GM21786 (cell line): Measurements from ENCODE around the gene EME2.

Source experiments
- ATAC-seq: cut with Tn5 transposase; IDR thresholded peaks from one replicate; pipeline ENCODE4 v1.9.1; 2021; ENCODE audit not compliant: unreplicated experiment

The EME2 gene

GRCh38 chr16:1745181-1745899 is 27.3 kb upstream of the EME2 start:
- no peak for ATAC-seq

- no peak for ATAC-seq
Measured at GRCh38 chr16:1745900-1746692, 26.5 kb upstream of the EME2 start.

DNA sequence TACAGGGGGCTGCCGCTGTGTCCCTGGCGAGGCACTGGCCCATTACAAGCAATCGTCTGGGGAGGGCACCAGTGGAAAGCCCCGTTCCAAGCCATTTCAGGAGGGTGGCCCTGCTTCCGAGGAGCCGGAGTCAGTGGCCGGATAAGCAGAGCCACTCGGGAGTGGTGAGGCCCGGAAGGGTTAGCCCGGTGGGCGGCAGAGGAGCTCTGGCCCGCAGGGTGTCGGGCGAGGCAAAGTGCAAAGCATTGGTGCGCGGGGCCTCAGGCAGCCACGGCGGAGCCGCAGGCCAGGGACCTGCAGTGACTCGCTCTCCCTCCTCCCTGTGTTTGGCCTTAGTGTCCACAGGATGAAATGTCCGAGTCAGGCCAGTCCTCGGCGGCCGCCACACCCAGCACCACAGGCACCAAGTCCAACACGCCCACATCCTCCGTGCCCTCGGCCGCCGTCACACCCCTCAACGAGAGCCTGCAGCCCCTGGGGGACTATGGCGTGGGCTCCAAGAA is 25.9 kb upstream of the EME2 start:
- no peak for ATAC-seq

DNA sequence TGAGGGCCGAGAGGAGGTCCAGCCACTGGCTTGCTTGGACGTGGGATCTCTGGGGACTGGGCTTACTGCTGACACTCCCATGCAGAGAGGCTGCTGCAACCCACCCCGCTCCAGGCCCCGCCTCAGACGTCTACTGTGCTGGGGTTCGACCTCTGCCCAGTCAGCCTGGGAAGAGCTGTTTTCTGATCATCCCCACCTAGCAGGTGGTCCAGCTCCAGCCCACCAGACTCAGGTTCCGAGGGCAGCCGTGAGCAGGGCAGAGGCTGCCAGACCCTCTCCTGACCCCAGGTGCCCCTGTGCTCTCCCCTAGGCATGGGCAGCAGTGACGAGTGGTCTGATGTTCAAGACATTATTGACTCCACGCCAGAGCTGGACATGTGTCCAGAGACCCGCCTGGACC is 24.7 kb upstream of the EME2 start:
- no peak for ATAC-seq

- ATAC-seq, result no peak
Measured at GRCh38 chr16:1749152-1750117, 23.2 kb upstream of the EME2 start.

DNA sequence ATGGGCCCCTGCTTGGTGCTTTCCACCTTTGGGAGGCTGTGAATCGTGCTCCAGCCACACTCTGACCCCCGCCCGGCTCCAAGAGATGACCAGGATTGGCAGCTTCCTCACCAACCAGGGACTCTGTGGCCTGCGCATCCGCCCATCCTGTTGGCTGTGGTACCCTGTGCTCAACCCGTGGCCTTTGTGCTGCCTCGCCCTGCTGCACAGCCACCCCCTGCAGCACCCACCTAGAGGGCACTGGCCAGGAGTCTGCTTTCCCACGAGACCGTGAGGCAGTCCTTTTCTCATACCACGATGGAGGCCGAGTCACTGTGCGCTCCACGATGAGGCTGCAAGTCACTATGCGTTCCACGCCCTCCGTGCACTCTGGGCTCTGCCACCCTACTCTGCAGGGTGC is 20.7 kb upstream of the EME2 start:
- no peak for ATAC-seq

DNA sequence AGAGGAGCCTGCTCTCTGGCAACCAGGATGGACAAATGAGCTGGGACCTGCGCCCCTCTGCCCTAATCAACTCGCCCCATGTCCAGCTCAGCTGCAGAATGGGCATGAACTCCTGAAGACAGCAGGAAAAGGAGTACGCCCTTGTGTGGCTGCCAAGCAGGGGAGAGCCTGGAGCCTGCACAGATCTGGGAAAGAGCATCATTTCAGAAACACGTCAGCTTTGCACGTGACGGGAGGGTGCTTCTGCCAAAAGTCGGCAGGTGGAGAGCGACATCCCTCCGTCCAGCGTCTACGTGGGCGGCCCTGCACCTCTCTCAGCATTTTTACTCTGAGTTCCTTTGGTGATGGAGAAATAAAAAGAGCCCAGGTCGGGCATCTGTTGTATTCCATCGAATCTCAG is 19.8 kb upstream of the EME2 start:
- ATAC-seq, result no peak

DNA sequence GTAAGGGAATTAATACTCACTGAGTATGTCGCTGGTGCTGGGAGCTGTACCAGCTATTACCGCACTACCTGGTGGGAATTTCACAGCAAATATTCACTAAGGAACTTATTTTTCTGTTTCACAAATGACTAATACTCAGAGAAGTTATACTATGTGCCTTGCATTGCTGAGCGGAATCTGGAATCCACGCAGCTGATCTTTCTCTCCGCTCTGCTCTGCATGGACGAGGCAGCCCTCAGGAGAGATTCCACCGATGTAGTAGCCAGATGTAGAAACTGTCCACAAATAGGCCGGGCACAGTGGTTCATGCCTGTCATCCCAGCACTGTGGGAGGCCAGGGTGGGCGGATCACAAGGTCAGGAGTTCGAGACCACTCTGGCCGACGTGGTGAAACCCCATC is 18.4 kb upstream of the EME2 start:
- ATAC-seq, result no peak

DNA sequence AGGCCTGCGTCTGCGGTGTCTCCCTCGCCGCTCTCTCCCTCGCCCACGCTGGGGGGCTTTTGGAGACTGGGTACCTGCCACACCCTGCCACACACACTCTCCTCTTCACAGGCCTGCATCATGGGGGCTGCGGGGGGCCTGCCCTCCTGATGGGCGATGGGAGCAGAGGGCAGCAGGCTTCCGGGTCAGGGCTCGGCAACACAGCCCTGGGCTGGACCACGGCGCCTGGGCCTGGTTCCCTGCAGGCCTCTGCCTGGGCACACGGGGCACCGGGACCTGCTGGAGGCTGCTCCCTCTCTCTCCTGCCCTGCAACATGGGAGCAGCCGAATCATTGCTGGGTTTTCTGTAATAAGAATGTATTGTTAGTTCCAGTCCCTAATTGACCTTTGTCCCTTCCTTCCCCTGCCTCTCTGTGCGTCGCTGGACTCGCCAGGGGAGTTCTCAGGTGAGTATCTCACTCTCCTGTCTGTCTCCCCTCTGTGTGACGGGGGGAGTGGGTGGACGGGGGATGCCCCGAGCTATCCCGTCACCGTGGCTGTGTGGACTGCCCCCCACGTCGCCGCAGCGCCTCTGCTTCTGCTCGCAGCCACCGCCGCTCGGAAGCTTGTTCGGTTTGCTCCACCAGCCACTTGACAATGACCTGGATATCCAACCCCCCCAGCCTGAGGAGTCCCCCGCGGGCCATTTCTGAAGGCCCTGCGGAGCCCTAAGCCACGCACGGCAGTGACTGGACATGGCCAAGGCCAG is 14.7 kb upstream of the EME2 start:
- ATAC-seq, result no peak

DNA sequence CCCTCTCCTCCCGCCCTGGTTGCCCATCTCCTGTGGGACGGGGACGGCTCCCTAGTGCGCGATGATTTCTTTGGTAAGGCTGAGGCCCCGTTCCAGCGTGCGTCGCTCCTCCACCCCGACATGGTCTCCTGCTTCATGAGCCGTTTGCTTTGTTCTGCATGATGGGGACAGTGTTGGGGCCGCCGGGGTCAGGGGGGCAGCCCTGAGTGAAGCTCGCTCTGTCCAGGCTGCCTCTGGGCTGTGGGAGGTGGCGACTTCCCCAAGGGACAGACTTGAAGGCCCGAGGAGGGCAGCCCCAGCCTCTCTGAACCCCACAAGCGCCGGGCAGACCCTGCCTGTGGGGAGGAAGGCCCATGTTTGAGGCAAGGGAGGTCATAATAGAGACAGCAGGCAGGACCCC is 13.7 kb upstream of the EME2 start:
- ATAC-seq, result no peak

DNA sequence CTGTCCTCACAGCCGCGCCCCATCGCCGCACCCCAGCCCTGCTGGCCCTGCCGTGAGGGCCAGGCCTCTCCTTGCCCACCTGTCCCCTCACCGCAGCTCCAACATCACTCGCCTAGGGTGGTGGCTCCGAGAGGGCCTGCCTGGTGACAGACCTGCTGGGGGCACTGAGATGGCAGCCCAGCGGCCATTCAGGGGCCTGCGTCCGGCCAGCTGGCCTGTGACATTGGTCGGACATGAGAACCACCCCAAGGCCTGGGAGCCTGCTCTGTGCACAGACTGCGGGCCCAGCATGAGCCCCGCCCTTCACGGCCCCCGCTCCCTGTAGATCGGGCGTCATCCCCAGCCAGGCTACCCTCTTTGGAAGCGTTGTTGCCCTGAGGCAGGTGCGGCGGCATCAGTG is 13.1 kb upstream of the EME2 start:
- ATAC-seq, result no peak

- ATAC-seq, result no peak
Measured at GRCh38 chr16:1760911-1761310, 11.7 kb upstream of the EME2 start.

GRCh38 chr16:1761751-1762150 is 10.9 kb upstream of the EME2 start:
- ATAC-seq, result no peak

GRCh38 chr16:1762196-1762878 is 10.3 kb upstream of the EME2 start:
- ATAC-seq, result no peak

- ATAC-seq, result no peak
Measured at GRCh38 chr16:1762879-1763520, 9.6 kb upstream of the EME2 start.

DNA sequence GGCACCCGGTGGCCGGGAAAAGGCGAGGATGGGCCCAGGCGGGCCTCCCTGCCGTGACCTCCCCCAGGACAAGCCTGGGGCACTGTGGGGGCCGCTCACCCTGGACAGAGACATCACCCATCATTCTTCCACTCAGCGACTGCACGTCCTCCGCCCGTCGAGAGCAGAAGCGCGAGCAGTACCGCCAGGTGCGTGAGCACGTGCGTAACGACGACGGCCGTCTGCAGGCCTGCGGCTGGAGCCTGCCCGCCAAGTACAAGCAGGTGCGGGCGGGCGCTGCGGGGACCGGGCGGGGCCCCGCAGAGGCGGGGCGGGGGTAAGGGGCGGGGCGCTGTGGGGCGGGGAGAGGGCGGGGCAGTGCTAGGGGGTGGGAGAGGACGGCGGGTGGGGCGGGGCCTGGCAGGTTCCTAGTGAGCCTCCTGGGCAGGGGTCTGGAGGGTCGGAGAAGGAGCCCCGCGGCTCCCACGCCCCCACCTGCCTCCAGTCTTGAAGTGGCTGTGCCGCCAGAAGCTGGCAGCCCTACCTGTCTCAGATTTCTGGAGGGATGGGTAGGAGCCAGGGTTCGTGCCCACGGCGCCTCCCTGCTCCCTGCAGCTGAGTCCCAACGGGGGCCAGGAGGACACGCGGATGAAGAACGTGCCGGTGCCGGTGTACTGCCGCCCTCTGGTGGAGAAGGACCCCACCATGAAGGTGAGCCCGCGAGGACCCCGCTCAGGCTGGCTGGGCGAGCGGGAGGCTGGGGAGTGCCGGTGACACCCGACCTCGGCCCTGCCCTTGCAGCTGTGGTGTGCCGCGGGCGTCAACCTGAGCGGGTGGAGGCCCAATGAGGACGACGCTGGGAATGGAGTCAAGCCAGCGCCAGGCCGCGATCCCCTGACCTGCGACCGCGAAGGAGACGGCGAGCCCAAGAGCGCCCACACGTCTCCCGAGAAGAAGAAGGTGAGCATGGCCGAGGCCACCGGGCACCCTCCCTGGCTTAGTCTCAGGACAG is 8.8 kb upstream of the EME2 start:
- no peak for ATAC-seq

DNA sequence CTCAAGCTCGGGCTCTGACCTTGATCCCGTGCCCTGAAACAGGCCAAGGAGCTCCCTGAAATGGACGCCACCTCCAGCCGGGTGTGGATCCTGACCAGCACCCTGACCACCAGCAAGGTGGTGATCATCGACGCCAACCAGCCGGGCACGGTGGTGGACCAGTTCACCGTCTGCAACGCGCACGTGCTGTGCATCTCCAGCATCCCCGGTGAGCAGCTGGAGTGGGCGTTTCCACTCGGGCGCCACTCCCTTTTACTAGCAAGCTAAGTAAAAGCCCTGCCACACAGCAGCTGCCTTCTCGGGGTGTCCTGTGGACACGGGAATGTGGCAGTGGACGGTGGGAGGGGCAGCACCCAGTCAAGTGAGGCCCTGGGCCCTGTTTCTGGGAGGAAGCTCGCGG is 7.6 kb upstream of the EME2 start:
- no peak for ATAC-seq

GRCh38 chr16:1765826-1766225 is 6.8 kb upstream of the EME2 start:
- no peak for ATAC-seq
